TTC549 (cell line): ENCODE measurements around the gene CENPK.
"Not testable (repeated sequence)": the region's sequence is repeated elsewhere in the genome, so short reads cannot be mapped to it uniquely, and the experiment has no call there.

Experiments
- FAIRE-seq: peaks from 2 replicates; lab custom pipeline; 2012; peaks lifted over from hg19 to GRCh38; lab: Jason Lieb, UNC

Gene CENPK

DNA sequence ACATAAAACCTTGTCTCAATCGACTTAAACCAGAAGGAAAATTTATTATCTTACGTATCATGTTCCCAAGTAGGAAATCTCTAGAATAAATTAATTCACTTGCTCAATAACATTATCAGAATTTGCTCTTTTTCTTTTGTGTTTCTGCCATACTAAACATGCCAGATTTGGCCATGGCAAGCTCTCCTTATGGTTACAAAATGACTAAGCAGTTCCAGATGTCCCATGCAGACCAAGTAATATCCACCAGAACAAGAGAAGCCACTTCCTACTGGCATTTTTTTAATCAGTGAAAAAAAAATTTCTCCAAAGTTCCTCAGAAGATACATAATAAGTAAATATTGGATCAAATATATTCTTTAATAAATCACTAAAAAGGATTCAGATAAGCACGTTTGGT, 56.0 kb downstream of the CENPK start:
- no peak for FAIRE-seq

- no peak for FAIRE-seq
Observed at GRCh38 chr5:65489119-65489518, 73.8 kb downstream of the CENPK start.

DNA sequence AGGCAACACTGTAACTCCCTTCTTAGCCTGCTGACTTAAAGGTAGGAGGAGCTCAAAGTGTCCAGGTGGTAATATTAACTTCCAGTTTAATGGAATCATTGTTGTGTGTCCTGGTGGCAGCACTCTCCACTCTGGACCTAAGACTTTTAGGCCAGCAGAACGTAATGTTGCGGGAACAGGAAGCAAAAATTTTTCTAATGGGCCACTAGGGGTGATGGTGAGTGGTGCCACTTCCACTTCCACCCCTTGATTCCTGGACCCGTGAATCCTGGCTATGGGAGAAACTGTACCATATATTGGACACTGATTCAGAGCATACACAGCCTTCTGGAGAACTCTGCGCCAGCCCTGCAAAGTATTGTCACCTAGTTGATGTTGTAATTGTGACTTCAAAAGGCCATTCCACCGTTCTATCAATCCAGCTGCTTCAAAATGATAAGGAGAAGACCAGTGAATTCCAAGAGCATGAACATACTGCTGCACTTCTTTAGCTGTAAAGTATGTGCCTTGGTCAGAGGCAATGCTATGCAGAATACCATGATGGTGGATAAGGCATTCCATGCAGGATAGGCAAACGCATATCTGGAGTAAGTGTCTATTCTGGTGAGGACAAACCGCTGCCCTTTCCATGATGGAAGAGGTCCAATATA, 74.8 kb downstream of the CENPK start:
- FAIRE-seq: not testable (repeated sequence)

DNA sequence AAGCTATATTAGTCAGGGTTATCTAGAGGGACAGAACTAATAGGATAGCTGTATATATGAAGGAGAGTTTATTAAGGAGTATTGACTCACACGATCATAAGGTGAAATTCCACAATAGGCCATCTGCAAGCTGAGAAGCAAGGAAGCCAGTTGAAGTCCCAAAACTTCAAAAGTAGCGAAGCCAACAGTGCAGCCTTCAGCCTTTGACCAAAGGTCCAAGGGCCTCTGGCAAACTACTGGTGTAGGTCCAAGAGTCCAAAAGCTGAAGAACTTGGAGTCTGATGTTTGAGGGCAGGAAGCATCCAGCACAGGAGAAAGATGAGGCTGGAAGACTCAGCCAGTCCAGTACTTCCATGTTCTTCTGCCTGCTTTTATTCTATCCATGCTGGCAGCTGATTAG, 76.2 kb downstream of the CENPK start:
- FAIRE-seq: not testable (repeated sequence)

DNA sequence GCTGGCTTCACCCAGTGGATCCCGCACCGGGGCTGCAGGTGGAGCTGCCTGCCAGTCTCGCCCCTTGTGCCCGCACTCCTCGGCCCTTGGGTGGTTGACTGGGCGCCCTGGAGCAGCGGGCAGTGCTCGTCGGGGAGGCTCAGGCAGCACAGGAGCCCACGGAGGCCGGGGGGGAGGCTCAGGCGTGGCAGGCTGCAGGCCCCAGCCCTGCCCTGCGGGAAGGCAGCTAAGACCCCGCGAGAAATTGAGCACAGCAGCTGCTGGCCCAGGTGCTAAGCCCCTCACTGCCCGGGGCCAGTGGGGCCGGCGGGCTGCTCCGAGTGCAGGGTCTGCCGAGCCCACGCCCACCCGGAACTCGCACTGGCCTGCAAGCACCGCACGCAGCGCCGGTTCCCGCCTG, 77.6 kb downstream of the CENPK start:
- FAIRE-seq: no peak

DNA sequence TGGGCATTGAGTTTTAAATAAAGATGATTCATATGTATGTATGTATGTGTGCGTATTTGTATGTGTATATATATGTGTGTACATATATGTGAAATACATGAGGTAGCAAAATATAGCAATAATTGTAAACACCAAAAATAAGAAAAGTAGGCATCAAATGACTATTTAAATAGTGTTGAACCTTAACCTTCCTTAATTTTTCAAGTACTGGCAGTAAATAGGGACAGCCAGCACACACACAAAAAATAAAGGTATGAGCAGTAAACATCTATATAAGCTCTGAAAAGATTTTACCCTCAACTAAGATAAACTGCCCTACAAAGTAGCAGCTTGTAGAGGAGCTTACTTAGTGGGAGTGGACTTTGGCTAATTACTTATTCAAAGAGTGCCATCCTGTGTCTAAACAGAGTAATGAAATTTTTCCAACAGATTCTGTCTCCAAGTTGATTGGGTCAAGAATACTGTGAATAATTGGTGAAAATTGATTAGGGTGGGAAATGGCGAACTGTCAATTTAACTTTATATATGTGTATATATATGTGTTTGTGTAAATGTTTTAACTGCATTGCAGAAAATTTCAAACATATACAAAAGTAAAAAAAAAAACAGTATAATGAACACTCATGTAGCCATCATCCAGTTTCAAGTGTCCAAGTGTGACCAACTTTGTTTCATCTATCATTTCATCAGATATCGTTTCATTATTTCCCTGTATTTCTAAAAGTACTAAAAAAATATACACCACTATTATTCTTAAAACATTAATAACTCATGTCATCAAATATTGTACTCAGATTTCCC, 79.2 kb downstream of the CENPK start:
- FAIRE-seq: no peak

DNA sequence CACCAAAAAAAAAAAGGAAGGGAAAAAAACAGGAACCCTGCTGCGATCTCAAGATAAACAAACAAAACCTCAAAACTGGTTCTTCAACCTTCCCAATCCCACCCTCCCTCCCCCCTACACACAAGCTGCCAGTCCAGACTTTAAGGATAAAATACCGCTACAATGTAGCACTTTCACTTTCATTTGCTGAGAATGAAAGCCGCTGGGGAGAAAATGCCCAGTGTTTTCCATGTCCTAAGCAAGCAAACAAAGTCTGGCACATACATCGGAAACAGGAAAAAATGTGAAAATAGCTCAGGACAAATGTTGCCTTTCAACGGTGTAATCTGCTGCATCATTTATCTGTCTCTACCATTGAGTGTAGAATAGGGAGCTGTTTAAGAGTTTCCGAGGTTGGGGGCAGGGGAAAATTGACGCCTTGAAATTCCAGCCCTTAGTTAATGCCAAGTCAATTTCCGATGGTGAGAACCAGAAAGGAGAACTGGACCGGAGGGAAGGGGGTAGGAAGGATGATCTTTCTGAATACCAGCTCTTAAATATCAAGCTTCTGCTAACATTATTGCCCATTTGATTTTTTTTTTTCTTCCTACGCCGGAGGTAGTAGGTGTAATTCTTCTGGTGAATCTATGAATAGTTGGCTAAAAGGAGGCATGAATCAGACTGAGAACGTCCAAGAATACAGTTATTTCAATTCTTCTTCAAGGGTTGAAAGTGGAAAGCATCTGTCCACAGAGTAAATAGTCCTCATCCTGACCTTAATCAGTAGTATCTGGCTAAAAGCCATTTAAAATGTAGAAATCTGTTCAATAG, 80.0 kb downstream of the CENPK start:
- FAIRE-seq: peak; percentile 94

- FAIRE-seq: no peak
Observed at GRCh38 chr5:65482296-65482735, 80.7 kb downstream of the CENPK start.

DNA sequence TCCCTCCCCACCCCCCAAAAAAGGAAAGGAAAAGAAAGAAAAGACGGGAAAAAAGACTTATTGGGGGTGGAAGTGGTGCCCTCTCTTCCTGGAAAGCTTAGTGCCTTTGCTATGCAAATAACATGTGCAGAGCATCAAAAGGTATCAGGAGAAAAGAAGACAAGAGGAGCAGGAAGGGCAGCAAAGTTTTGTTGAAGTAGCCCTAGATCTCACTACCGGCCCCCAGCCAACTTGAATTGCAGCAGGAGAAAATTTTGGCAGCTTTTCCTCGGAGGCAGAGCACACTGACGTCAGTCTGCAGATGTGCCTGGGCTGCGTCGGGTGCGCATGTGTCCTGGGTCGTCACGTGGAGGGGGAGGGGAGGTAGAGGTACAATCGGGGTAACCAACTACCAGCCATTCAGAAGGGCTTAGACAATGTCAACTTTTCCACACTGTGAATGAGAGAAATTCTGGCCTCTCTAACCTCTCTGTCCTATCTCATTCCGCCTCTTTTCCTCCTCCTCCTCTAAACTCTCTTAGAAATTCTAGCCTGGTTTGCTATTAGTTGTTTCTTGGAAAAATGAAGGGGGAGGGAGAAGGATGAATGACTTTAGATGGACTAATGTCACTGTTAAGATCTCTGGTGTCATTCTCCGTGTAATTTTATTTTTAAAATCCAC, 81.2 kb downstream of the CENPK start, which contains the start of gene ADAMTS6:
ADAMTS6 (minus strand) TSS at position 286 of the 661 bp plus-strand sequence. CDS start 8,247 bp downstream, outside the sequence.
- FAIRE-seq: peak; percentile 95

GRCh38 chr5:65481171-65481581, 81.8 kb downstream of the CENPK start:
- no peak for FAIRE-seq

DNA sequence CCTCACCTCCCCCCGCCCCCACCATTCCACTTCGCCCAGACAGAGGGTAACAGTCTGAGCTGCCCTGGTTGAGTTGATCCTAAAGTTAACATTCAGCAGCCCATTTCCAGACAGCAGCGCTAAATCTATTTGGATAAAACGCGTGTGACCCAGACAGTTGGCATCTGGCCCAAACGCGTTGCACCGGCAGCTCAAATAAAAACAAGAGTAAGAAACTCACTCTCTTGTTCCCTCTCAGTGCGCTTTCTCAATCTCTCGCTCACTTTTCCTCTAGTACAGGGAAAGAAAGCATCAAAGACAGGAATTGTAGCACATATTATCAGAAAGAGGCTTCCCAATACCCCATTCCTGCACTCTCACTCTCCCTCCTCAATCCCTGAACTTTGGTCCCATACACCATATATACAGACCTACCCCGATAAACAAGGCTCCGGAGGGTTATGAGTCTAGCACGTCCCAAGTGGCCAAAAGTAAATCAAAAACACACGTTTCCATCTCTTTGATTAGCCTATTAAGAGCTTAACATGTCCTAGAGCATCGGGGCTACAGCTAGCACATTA, 82.6 kb downstream of the CENPK start:
- FAIRE-seq: peak; percentile 94

DNA sequence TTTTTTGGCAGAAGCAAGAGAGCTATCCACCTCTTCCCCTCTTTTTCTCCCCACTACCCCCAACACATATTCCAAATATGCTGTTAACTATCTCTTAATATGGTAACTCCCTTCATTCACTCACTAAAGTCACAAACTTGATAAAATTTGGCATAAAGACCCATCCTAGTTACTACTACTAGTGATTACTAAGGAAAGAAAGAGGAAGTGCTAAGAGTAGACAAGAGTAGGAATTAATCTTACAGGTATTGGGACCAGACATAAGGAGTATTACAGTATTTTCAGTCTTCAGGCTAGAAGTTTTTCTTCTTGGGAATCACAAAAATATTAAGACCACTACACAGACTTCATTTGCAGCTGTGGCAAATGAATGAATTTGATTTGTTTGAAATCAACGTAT, 83.4 kb downstream of the CENPK start:
- no peak for FAIRE-seq

DNA sequence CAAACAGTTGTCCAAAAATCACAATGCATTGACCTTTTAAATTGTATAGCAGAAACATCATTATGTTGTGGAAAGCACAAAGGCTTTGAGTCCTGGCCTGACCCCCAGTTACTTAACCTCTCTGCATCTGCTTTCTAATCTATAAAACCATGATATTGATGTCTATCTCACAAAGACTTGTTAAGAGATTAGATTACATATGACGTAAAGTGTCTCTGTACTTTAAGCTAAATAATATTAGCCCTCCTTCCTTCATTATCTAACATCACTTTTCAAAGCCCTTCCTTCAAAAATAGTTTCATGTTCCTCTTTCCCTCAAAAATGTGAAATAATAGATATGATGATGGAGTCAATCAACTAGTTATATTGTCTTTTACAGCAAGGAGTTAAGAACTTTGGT, 84.6 kb downstream of the CENPK start:
- FAIRE-seq: no peak

GRCh38 chr5:65475895-65476294, 87.1 kb downstream of the CENPK start:
- FAIRE-seq: no peak

- no peak for FAIRE-seq
Observed at GRCh38 chr5:65475336-65475735, 87.6 kb downstream of the CENPK start.

DNA sequence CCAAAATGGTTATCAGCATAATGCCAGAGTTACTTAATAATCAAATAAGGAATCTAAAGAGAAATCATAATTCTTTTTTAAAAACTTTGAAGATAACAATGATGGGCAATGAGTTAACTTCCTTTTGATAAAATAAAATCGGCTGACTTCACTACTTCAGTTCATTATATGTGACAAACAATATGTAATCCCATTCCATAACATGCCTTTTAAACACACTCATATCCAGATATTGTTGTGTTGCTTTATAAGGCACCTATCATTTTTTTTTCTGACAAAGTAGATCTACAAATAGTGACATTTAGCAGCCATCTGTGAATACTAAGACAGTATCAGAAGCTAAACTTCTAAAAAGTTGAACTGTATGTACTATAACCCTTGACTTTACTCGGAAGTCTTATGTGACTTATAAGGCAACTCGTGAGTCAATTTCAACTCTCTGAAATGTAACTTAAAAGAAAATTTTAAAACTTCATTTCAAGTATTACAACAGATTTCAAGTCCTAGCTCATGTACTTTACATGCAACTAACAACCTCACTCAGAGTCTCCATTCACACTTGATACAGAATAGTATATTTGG, 88.7 kb downstream of the CENPK start:
- no peak for FAIRE-seq

GRCh38 chr5:65468633-65469032, 94.3 kb downstream of the CENPK start:
- FAIRE-seq: no peak
